Measurements from ENCODE around the gene RAB18.

DNA sequence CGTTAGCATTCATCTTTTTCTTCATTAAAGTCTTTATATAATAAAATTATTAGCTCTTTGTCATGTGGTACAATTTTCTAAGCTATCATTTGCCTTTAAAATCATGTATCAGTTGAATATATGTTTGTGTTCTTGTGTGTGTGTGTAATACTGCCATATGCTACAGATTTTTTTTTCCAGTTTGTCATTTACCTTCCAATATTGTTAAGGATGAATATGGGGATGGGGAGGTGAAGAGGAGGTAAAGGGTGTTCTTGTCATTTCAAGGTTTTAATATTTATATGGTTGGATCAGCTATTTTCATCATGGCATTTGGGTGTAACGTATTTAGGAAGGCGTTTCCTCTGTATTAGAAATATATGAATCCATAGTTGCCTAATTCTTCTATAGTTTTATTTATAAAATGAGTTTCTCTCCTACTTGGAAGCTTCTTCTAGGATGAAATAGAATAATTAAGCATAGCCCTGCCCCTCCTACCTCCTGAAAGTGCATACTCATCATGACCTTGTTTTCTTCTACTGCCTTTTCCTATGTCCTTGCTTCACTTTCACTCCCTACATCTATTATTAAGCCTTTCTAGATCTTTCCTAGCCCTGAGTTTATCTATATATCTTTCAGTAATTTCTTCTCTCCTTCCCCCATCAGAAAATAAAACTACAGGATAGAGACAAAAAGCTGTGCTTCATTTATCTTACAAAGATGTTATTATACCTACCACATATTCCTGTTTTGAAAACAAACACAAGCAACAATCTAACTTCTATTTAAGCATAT lies 25.1 kb downstream of the RAB18 start:
- TF ChIP-seq, protein P1, sequence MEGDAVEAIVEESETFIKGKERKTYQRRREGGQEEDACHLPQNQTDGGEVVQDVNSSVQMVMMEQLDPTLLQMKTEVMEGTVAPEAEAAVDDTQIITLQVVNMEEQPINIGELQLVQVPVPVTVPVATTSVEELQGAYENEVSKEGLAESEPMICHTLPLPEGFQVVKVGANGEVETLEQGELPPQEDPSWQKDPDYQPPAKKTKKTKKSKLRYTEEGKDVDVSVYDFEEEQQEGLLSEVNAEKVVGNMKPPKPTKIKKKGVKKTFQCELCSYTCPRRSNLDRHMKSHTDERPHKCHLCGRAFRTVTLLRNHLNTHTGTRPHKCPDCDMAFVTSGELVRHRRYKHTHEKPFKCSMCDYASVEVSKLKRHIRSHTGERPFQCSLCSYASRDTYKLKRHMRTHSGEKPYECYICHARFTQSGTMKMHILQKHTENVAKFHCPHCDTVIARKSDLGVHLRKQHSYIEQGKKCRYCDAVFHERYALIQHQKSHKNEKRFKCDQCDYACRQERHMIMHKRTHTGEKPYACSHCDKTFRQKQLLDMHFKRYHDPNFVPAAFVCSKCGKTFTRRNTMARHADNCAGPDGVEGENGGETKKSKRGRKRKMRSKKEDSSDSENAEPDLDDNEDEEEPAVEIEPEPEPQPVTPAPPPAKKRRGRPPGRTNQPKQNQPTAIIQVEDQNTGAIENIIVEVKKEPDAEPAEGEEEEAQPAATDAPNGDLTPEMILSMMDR (IDR thresholded peaks at IDR 0.05), result no peak
- TF ChIP-seq POLR2A (IDR thresholded peaks at IDR 0.05) (no peak), POLR2AphosphoS5 (IDR thresholded peaks at IDR 0.05) (no peak)
